HCT116 (cell line): ENCODE results near the gene VAPA. TPM values are rescaled to one million over a fixed set of nuclear protein-coding genes. Genes with fewer than 3 reads are reported as not detected.

Experiments
- ATAC-seq: fragments of 200-7000 bp; cut with Tn5 transposase; 2 replicates; pipeline ENCODE4 v1.9.1; 2020; ENCODE audit warnings: mild to moderate bottlenecking, moderate library complexity
- BruUV-seq: library from RNA; stranded (reverse); fragments of 400-500 nt; replicated peaks from 2 replicates; lab custom pipeline; 2021; lab: Mats Ljungman, UMichigan
- CTCF ChIA-PET: fragments of 300-600 bp; sonication (Branson Sonifier 250); formaldehyde crosslinking; loops from one replicate; lab custom pipeline; 2021; ENCODE audit warnings: antibody characterized with exemption; lab: Charles Lee
- POLR2A ChIA-PET: fragments of 300-600, 350-600 bp; sonication (Branson Sonifier 250); formaldehyde crosslinking; loops from one replicate; lab custom pipeline; 2021; ENCODE audit warnings: antibody characterized with exemption; lab: Charles Lee
- RAD21 ChIA-PET, 2 experiments: fragments of 300-600 bp; sonication (Branson Sonifier 250); formaldehyde crosslinking; loops; one replicate each; lab custom pipeline; 2023; ENCODE audit warnings: low total read pairs in 2 of 2; ENCODE audit not compliant: uncharacterized antibody in 2 of 2, unreplicated experiment in 2 of 2, low non-redundant PET in 1 of 2; lab: Charles Lee
- DNase-seq: peaks from one replicate; pipeline ENCODE4 v3.0.0-alpha.2; 2010; ENCODE audit warnings: low read depth, low spot score
- H2AFZ ChIP-seq: fragments of 200-600 bp; shearing (Covaris generic), sonication (generic); 2 replicates; pipeline ENCODE4 v1.6.1; 2017; ENCODE audit warnings: low read depth, mixed run types, mixed read lengths, antibody characterized with exemption, low read length; ENCODE audit not compliant: poor library complexity, severe bottlenecking
- H3K27ac ChIP-seq: 2 replicates; pipeline ENCODE4 v1.5.1; 2012; ENCODE audit warnings: low read depth, low read length
- H3K27me3 ChIP-seq: fragments of 200-600 bp; sonication (generic); 2 replicates; pipeline ENCODE4 v1.6.1; 2016; ENCODE audit warnings: mixed run types, low read length, mixed read lengths; ENCODE audit not compliant: insufficient read depth
- H3K36me3 ChIP-seq, 2 experiments: fragments of 200-500 bp in 1 of 2; fragments of 200-600 bp in 1 of 2; sonication (Bioruptor generic) in 1 of 2; sonication (generic) in 1 of 2; 2 replicates each; pipeline versions ENCODE4 v1.5.1 to v1.6.1; 2014 to 2016; ENCODE audit warnings: low read length in 2 of 2, inconsistent platforms in 1 of 2, mixed read lengths in 1 of 2, mixed run types in 1 of 2; ENCODE audit not compliant: insufficient read depth in 2 of 2, control insufficient read depth in 1 of 2
- H3K4me1 ChIP-seq, 2 experiments: fragments of 200-600 bp in 1 of 2; sonication (generic) in 1 of 2; 2 replicates each; pipeline versions ENCODE4 v1.5.1 to v1.6.1; 2012 to 2017; ENCODE audit warnings: low read length in 2 of 2, inconsistent platforms in 1 of 2, mild to moderate bottlenecking in 1 of 2, mixed read lengths in 1 of 2, mixed run types in 1 of 2, moderate library complexity in 1 of 2; ENCODE audit not compliant: insufficient read depth in 2 of 2, control insufficient read depth in 1 of 2
- H3K4me2 ChIP-seq: fragments of 200-600 bp; sonication (generic); 2 replicates; pipeline ENCODE4 v1.6.1; 2017; ENCODE audit warnings: mixed run types, low read length, mixed read lengths
- H3K4me3 ChIP-seq, 2 experiments: fragments of 200-600 bp in 1 of 2; sonication (generic) in 1 of 2; replicated peaks in 1 of 2; 2 replicates each; pipeline ENCODE4 v1.5.1; 2011 to 2016; ENCODE audit warnings: low read length in 2 of 2, control low read depth in 1 of 2, low read depth in 1 of 2, mild to moderate bottlenecking in 1 of 2, mixed read lengths in 1 of 2, mixed run types in 1 of 2
- H3K79me2 ChIP-seq: fragments of 200-600 bp; sonication (generic); 2 replicates; pipeline ENCODE4 v1.6.1; 2017; ENCODE audit warnings: mild to moderate bottlenecking, mixed run types, low read length, moderate library complexity, mixed read lengths; ENCODE audit not compliant: insufficient read depth
- H3K9ac ChIP-seq: fragments of 200-600 bp; sonication (generic); 2 replicates; pipeline ENCODE4 v1.6.1; 2016; ENCODE audit warnings: low read length, mixed read lengths
- H3K9me2 ChIP-seq: fragments of 200-600 bp; sonication (generic), shearing (Covaris generic); 2 replicates; pipeline ENCODE4 v1.6.1; 2017; ENCODE audit warnings: mixed run types, mild to moderate bottlenecking, moderate library complexity; ENCODE audit not compliant: insufficient read depth
- H3K9me3 ChIP-seq, 2 experiments: fragments of 200-500 bp in 1 of 2; fragments of 200-600 bp in 1 of 2; sonication (Bioruptor generic) in 1 of 2; sonication (generic) in 1 of 2; 2 replicates each; pipeline ENCODE4 v1.6.1; 2014 to 2017; ENCODE audit warnings: low read length in 2 of 2, mixed read lengths in 2 of 2, inconsistent platforms in 1 of 2, low read depth in 1 of 2, mild to moderate bottlenecking in 1 of 2, mixed run types in 1 of 2, moderate library complexity in 1 of 2; ENCODE audit not compliant: control insufficient read depth in 1 of 2, insufficient read depth in 1 of 2
- H4K20me1 ChIP-seq: fragments of 200-600 bp; sonication (generic), shearing (Covaris generic); 2 replicates; pipeline ENCODE4 v1.6.1; 2017; ENCODE audit warnings: mixed run types, mild to moderate bottlenecking, moderate library complexity; ENCODE audit not compliant: insufficient read depth
- ELF1 ChIP-seq: IDR thresholded peaks from 2 replicates; pipeline ENCODE4 v1.6.1; 2012; ENCODE audit warnings: low read depth, borderline replicate concordance
- EZH2phosphoT487 ChIP-seq: fragments of 200-600 bp; IDR thresholded peaks from 2 replicates; pipeline ENCODE4 v1.6.1; 2018; ENCODE audit warnings: antibody characterized with exemption, borderline replicate concordance
- FOSL1 ChIP-seq: IDR thresholded peaks from 2 replicates; pipeline ENCODE4 v1.6.1; 2012; ENCODE audit warnings: low read depth
- JUND ChIP-seq: IDR thresholded peaks from 2 replicates; pipeline ENCODE4 v1.6.1; 2012
- MAX ChIP-seq: IDR thresholded peaks from 2 replicates; pipeline ENCODE4 v1.6.1; 2012
- POLR2A ChIP-seq: IDR thresholded peaks from 2 replicates; pipeline ENCODE4 v1.7.0; 2011; ENCODE audit warnings: borderline replicate concordance; ENCODE audit not compliant: insufficient read depth, insufficient read length; ENCODE audit errors: extremely low read depth
- REST ChIP-seq: IDR thresholded peaks from 2 replicates; pipeline ENCODE4 v1.6.1; 2012; ENCODE audit warnings: low read depth
- SIN3A ChIP-seq: IDR thresholded peaks from 2 replicates; pipeline ENCODE4 v1.6.1; 2012; ENCODE audit warnings: low read depth
- SRF ChIP-seq: IDR thresholded peaks from 2 replicates; pipeline ENCODE4 v1.6.1; 2012; ENCODE audit warnings: low read depth
- YY1 ChIP-seq: IDR thresholded peaks from 2 replicates; pipeline ENCODE4 v1.6.1; 2011; ENCODE audit warnings: low read length, low read depth, moderate library complexity, mild to moderate bottlenecking; ENCODE audit not compliant: insufficient replicate concordance; ENCODE audit errors: extremely low read depth
- ZBTB33 ChIP-seq: IDR thresholded peaks from 2 replicates; pipeline ENCODE4 v1.6.1; 2011; ENCODE audit warnings: mild to moderate bottlenecking, low read length, moderate library complexity; ENCODE audit not compliant: insufficient replicate concordance; ENCODE audit errors: extremely low read depth
- ZFX ChIP-seq: fragments of 450-650 bp; IDR thresholded peaks from 2 replicates; pipeline ENCODE4 v1.6.1; 2017
- intact Hi-C: fragments of 100-400 bp; cut with micrococcal nuclease; formaldehyde crosslinking; loops from 2 replicates; pipeline ENCODE4 v1.10.0; 2022
- total RNA-seq: library from RNA; stranded (reverse); gene quantifications from one replicate; pipeline ENCODE4 v1.2.1, GENCODE V29; 2021; ENCODE audit not compliant: unreplicated experiment

VAPA gene
- total RNA-seq, 1 experiment from 2014 or later, result 295 TPM

- no peak for TF ChIP-seq ZBTB33
Measured at GRCh38 chr18:9915291-9916076, 1.7 kb downstream of the VAPA start (continued).

- no peaks in the 10 kb centered on the region for H3K9me2 ChIP-seq
- TF ChIP-seq YY1 (no peak), EZH2phosphoT487 (no peak), ZFX (no peak), SRF (no peak), REST (no peak), MAX (no peak), JUND (no peak), ZBTB33 (no peak), FOSL1 (no peak), SIN3A (no peak), ELF1 (no peak), POLR2A (no peak)
- H3K4me3 ChIP-seq, result peak overlapping the region; percentile 64 to 78
- DNase-seq, result no peak
- H3K9ac ChIP-seq, result peak overlapping the region; percentile 85
- POLR2A ChIA-PET, result no interaction called here
- no peaks in the 10 kb centered on the region for H3K9me3 ChIP-seq
- no peaks in the 10 kb centered on the region for H3K36me3 ChIP-seq
- RAD21 ChIA-PET, result no interaction called here
- no peak for ATAC-seq
- BruUV-seq, result no TSS peak
- CTCF ChIA-PET, result no interaction called here
- peak overlapping the region; percentile 74 for H3K4me2 ChIP-seq
- intact Hi-C loops, result loop anchor here (10.0 kb wide), 1 partner anchor 301 kb away; the partner anchor contains the start of gene PPP4R1
- H3K79me2 ChIP-seq, result peaks cover 66% of the 10 kb centered on the region
- peaks cover 48 to 63% of the 10 kb centered on the region in 2 experiments for H3K4me1 ChIP-seq
- no peaks in the 10 kb centered on the region for H3K27me3 ChIP-seq
- no peak overlapping the region for H3K27ac ChIP-seq
- peaks cover 47% of the 10 kb centered on the region for H4K20me1 ChIP-seq
- no peak overlapping the region for H2AFZ ChIP-seq
Measured at GRCh38 chr18:9916077-9916639, 2.3 kb downstream of the VAPA start.
